Caki2 (cell line): ENCODE results near the gene SRC. TPM values are rescaled to one million over a fixed set of nuclear protein-coding genes. Genes with fewer than 3 reads are reported as not detected.

Experiments used
- DNase-seq: peaks from one replicate; pipeline ENCODE4 v3.0.0-alpha.2; 2015; ENCODE audit warnings: low read depth
- in situ Hi-C: cut with HindIII; loops from 2 replicates; pipeline ENCODE4 v1.10.0; 2016; ENCODE audit warnings: low sequenced_read_pairs, low pct_unique_long_range_greater_than_20kb, mixed read lengths
- total RNA-seq: library from RNA; depleted of rRNA; stranded (reverse); fragments of >200 nt; shearing (Covaris generic); gene quantifications from 2 replicates; pipeline ENCODE4 v1.2.3, GENCODE V29; 2014; ENCODE audit warnings: low replicate concordance

Gene SRC
- total RNA-seq, 1 experiment from 2014 or later, result 153 TPM

DNA sequence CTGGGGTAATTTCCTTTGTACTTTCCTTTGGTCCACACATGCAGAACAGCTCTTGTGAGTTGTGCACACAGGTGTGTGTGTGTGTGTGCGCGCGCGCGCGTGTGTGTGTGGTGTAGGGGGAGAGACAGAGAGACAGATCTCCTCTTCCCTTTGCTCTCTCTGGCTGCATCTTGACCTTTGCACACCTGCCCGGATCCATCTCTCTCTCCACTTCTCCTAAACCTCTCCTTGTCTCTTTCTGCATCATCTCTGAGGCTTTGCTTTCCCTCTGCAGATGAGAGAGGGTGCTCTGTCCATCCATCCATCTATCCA, 67.0 kb downstream of the SRC start:
- DNase-seq, result no peak
- in situ Hi-C loops, result no loop called here

DNA sequence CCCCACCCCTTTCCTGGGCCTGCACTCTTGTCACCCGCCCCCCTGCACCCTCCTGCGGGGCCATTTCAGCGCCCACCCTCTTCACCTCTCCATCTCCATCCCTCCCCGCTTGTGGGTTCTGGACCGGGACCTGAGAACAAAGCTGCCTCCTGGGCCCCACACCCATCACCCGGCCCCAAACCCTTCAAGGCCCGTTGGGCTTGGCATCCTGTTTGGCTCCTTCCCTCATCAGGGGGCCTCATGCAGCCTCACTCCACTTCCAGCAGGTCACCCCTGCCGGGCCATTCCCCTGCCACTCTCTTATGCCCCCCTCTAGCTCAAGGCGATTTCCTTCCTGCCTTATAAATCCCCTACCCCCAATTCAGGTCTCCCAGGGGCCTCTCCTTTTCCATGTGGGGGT, 67.4 kb downstream of the SRC start:
- no peak for DNase-seq
- in situ Hi-C loops, result no loop called here

DNA sequence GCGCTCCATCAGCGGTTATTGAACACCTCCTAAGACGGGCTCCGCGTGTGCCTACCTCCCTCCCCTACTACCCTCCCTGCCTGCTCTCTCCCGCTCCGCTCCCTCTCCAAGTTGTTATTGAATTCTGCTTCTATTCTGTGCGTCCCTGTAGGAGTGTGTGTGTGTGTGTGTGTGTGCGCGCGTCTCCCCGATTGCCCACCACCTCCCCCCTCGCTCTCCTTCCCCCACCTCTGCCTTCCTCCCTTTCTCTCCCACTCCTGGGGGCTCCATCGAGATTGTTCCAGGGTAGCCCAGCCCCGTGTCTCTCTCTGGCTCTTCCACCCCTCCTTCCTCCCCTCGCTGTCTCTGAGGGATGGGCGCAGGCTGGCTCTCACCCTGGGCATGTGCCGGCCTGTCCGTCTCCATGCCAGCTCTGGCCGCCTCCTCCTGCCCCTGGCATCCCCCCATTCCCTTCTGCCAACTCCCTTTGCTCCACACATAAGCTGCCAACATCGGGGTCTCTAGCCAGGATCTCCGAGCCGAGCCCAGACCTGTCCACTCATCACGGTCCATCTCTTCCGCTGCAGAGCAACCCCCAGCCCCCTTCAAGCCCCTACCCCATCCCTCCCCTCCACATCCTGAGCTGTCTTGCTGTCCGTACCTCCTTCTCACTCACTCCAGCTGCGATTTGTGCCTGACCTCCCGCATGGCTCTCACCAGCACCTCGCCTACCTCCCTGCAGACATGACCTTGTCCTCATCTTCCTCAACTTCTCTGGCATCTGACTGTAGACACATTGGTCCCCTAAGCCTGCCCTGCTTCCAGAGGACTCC, 68.5 kb downstream of the SRC start:
- in situ Hi-C loops, result no loop called here
- DNase-seq, result no peak

DNA sequence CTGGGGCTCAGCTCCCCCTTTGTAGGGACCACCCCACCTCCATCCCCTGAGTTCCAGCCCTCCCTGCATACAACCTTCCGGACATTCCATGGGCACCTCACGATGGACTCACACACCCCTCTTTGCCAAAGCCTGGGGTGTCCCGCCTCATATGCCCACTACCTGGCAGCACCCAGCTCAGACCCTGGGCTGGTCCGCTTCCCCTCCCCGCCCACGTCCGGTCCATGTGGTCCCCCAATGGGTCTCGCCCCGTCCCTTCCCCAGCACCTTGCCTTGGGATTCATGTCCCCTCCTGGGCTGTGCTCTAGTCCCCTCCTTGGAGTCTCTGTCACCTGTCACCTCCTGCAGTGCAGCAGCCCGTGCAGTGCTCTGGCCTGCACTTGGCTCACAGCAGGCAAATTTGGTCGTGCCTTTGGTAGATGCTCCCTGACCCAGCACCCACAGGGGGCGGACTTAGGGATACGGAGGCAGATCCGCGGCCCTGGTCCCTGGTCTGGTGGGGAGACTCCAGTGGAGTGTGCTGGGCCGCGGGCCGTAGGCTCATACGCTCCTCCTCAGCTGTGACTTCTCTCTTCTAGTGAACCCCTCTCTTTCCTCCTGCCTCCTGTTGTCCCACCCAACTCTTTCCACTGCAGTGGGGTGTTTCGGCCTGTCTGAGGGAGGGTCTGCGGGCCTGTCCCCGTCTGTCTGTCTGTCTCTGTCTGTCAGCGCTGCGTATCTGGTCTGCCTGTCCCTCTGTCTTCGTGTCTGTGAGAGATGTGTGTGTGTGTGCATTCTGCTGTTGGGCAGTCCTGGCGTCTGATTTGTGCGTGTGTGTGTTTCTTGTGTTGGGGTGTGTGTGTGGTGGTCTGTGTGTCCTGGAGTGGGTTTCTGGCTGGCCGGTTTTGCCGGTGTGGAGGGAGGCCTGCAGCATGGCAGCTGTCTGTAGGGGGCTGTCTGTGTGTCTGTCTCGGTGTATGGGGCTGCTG, 69.5 kb downstream of the SRC start:
- in situ Hi-C loops, result no loop called here
- no peak for DNase-seq

DNA sequence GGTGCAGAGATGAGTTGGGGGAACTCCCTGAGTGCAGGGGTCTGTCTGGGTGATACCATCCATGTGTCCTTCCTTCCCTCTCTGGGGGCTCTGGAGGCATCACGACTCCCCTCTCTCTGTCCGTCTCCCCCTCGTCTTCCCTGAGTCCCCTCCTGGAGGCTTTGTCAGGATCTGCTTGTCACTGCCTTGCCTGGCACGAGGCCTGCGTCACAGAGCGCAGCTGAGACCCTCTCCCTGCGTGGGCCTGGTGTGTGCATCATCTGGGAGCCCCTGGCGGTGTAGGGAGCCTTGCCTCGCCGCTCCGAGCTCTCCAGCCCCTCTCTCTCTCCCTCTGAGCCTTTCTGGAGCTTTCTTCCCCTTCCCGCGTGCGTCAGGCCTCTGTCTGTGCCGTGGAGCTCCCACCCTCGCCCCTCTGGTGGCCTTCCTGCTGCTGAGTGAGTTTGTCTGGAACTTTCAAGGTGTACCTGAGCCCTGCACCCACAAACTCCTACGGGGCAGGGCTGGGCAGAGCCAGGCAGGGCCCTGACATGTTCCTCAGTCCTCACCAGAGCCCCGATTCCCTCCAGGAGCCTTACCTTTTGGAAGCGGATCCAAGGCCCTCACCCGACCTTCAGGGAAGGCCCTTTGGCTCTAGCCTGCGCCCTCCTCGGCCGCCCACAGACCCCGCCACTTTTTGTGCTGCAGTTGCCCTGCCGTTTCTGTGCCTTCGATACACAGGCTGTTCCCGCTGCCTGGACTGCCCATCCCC, 70.3 kb downstream of the SRC start:
- DNase-seq, result no peak
- in situ Hi-C loops, result no loop called here

DNA sequence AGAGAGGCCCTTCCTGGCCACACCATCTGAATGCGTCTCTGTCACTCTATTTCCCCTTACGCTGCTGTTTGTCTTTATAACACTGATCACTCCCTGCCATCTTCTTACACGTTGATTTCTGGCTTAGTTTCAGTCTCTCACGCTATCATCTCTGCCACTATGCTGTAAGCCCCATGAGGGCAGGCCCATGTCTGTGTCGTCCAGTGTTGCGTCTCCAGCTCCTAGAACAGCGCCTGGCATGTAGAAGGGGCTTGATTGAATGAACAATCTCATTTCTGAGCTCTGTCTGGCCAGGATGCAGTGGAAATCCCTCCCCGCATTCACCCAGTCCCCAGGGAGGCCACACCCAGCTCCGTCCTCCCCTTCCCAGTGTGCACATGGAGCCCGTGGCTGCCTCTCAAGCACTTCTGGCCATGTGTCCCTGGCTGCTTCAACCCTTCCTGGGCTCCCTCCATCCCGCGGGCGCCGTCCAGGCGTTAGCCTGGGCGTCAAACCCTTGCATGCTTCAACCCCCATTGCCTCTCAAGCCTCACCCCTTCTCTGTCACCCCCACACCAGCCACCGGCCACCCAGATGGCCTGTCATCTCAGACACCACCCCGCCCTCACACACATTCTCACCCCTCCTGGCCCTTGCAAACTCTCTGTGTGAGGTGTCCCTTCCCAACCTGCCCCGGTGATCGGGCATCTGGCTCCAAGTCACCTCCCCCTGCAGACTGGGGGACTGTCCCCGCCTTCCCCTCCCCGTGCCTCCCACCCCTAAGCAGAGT, 71.1 kb downstream of the SRC start:
- no peak for DNase-seq
- in situ Hi-C loops, result no loop called here

DNA sequence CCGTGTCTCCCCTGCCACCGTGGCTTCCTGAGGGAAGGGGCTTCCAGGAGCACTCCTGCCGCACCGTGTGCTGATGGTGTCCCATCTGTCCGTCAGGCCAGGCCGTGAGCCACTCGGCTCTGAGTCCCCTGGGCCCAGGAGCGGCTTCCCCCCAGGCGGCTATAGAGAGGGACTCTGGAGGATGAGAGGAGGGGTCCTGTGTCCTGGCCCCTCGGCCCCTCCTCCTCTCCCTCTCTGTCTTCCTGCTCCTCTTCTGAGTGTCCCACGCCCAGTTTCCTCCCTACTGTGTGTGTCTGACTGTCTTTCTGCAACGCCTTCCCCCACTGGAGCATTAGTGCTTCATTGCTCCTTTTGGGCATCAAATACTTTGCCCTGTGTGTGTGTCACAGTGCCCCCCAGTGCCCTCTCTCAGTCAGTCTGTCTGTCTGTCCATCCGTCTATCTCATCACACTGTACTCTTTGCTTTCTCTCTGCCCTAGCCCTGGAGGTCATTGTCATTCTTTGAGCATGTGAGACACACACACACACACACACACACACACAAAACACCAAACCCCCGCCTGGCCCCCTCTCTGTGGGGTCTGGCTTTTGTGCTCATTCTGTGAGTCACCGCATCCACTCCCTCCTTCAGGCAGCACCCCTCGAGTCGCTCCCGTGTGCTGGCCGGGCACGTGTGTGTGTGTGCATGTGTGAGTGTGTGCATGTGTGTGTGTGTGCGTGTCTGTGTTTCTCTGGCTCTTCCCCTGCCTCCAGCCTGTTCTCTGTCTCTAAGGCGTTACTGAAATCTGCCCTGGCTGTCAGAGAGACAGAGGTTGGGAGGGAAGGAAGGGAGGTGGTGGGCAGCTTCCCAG, 71.9 kb downstream of the SRC start:
- in situ Hi-C loops, result no loop called here
- no peak for DNase-seq

DNA sequence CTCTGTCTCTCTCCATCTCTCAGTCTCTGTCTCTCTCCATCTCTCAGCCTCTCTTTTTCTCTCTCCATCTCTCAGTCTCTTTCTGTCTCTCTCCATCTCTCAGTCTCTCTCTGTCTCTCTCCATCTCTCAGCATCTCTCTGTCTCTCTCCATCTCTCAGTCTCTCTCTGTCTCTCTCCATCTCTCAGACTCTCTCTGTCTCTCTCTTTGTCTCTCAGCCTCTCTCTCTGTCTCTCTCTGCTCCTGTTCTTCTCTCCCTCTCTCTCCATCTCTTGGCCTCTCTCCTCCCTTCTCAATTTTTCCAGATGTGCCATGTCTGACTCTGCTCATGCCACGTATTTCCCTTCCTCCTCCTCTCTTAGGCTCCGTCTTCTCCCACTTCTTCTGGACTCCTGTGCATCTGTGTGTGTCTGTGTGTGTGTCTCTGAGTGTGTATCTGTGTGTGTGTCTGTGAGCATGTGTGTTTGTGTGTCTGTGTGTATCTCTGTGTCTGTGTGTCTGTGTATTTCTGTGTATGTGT, 72.7 kb downstream of the SRC start:
- DNase-seq, result no peak
- in situ Hi-C loops, result no loop called here

DNA sequence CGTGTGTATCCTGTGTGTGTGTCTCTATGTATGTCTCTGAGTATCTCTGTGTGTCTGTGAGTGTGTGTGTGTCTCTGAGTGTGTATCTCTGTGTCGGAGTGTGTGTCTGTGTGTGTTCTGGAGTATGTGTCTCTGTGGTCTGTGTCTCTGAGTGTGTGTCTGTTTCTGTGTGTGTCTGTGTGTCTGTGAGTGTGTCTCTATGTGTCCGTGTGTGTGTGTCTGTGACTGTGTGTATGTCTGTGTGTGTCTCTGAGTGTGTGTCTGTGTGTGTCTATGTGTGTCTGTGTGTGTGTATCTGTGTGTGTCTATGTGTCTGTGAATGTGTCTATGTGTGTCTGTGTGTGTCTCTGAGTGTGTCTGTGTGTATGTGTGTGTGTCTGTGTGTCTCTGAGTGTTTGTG, 73.4 kb downstream of the SRC start:
- in situ Hi-C loops, result no loop called here
- no peak for DNase-seq

DNA sequence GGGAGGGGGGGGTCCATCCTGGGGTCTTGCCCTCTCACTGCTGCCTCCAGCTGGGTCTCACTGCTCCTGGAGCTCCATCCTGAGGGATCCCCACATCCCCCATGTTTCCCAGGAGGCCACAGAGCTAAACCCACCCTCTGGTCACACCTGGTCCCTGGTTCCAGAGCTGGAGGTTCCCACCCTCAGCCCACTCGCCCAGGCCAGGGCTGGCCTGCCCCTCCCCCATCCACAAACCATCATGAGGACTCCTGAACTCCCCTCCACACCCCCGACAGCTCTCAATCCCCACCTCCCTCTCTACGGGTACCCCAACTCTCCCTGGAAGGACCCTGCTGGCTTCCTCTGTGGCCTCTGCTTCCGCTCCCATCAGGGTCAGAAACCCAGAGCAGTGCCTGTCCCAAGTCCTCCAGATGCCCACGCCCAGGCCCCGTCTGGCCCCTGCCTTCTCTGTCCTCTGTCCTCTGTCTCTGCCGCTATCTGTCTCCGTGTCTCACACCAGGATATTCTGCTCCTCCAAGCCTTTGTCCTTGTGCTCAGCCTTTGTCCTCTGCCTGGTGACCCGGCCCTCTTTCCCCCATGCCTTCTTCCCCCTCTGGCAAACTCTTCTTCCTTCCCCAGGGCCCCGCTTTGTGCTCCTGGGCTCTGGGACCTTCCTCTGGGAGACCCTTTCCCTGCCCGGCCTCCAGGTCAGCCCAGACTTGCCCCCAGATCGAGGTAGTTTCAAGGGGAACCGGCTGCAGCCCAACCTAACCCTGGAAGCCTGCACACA, 74.0 kb downstream of the SRC start:
- DNase-seq, result no peak
- in situ Hi-C loops, result no loop called here

DNA sequence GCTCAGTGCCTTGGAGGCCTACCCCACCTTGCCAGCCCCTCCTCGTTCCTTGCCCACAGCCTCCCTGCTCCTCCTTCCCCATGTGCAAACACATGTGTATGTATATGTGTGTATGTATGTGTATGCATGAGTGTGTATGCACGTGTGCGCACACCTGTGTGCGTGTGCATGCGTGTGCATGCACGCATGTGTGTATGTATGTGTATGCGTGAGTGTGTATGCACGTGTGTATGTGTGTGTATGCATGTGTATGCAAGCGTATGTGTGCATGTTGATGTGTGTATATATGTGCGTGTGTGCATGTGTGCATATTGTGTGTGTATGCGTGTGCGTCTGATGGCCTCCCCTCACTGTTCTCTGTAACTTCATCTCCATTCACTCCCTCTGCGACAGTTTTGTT, 74.7 kb downstream of the SRC start:
- DNase-seq, result no peak
- in situ Hi-C loops, result no loop called here

DNA sequence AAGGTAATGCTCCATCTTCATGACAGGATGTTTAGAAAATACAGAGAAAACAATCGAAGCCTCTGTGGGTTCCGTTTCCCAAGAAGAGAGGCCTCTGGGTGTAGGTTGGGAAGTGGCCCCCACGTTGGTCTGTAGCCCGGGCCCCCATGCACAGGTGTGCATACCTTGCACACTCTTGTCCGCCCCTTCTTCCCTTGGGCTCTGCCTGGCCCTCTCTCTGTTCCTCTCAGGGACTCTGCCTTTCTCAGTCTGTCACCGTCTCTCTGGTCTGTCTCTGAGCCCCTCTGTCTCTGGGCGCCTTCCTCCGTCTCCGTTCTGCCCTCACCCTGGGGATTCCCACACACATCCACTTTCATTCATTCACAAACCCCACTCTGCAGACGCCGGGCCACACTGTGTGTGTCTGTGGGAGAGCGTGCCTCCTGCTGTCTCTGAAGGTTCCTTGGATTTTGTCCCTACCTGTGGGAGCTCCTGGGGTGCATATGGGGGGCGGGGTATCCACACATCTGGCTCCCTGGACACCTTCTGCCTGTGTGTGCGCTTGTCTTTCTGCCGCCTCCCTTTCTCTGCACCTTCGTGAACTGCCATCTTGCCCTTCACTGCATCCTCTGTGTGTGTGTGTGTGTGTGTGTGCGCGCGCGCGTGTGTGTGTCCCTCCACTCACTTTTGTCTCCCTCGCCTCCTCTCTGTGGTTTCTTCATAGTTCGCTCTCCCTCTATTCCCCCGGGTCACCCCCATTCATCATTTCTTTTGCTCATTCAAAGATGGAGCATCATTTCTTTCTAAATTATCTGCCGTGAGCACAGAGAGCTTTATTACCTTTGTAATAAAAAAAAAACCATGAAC, 75.3 kb downstream of the SRC start:
- in situ Hi-C loops, result no loop called here

DNA sequence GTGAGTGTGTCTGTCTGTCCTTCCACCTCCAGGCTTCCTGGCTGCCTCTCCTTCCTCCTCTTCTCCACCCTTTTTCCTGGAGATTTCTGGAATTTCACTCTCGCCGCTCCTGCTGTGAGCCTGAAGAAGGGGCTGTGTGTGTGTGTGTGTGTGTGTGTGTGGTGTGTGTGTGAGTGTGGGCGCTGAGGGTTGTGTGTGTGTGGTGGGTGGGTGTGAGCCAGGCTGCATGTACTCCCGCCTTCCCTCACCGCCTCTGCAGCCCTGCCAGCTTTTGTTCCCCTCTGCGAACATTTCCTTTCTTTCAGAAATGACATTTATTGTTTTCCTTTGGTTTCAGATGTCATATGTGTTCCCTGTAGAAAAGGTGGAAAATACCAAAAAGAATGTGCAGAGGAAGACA, 76.0 kb downstream of the SRC start:
- in situ Hi-C loops, result no loop called here
- no peak for DNase-seq

More for the DNA sequence above, 75.3 kb downstream of the SRC start:
- no peak for DNase-seq

DNA sequence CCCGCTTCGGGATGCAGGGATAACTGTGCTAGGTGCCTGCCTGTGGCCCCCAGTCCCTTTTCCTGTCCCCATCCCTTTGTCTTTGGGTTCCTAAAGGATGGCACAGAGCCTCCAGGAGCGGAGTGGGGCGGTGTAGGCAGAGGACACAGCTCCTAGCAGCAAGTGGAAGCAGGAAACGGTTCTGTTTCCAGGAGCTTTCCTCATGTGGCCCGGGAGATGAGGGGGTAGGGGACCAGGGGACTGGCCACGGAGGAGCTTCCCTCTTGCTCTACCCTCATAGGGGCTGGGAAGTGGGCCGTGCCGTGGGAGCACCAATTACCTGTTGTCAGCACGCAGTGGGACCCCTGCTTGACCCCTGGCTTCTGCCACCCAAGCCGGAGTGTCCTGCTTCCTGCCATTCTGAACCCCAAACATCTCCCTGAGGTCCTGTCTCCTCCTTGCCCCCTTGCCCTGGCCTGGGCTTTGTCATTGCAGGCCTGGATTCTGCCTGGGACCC, 76.9 kb downstream of the SRC start:
- DNase-seq, result no peak
- in situ Hi-C loops, result no loop called here

DNA sequence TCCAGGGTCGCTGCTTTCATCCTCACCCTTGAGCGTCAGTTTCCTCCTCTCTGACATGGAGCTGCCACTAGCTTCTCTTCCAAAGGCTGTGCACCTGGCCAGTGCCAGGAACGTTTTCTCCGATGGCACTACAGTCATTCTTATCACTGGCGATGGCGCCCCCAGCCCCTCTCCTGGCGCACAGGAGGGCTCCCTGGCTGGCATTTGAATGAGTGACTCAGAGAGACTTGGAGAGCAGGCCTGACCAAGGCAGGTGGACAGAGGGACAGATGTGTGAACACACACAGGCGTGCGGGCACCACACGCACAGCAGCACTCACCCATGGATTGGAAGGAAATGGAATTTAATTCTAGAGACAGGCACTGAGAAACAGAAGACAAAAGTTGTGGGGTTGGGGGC, 77.6 kb downstream of the SRC start:
- in situ Hi-C loops, result no loop called here
- DNase-seq, result no peak
